Kidney epithelial cell (primary cell): ENCODE data around the gene TPCN2. TPM values are rescaled to one million over a fixed set of nuclear protein-coding genes. Genes with fewer than 3 reads are reported as not detected.

Experiments
- DNase-seq: peaks from one replicate; pipeline ENCODE4 v3.0.0-alpha.2; 2010; ENCODE audit warnings: low read depth
- H3K27me3 ChIP-seq: 2 replicates; pipeline ENCODE4 v1.6.0; 2011; ENCODE audit warnings: low read length; ENCODE audit not compliant: control insufficient read depth, insufficient read depth
- H3K36me3 ChIP-seq: 2 replicates; pipeline ENCODE4 v1.5.1; 2011; ENCODE audit warnings: low read length; ENCODE audit not compliant: control insufficient read depth, insufficient read depth
- H3K4me3 ChIP-seq: 2 replicates; pipeline ENCODE4 v1.5.1; 2011; ENCODE audit warnings: low read depth, mild to moderate bottlenecking, control low read depth, low read length
- total RNA-seq: library from RNA; depleted of rRNA; stranded (reverse); fragments of >200 nt; gene quantifications from 2 replicates; pipeline ENCODE4 v1.2.3, GENCODE V29; 2015
- TF ChIP-seq, protein P1 (sequence below): IDR thresholded peaks from 2 replicates; pipeline ENCODE4 v1.5.1; 2011; ENCODE audit warnings: mild to moderate bottlenecking, moderate library complexity, low read length, control low read depth, inconsistent platforms; ENCODE audit not compliant: insufficient read depth, poor library complexity, severe bottlenecking

Gene TPCN2
- total RNA-seq, 1 donor from 2014 or later: 8.9 TPM

DNA sequence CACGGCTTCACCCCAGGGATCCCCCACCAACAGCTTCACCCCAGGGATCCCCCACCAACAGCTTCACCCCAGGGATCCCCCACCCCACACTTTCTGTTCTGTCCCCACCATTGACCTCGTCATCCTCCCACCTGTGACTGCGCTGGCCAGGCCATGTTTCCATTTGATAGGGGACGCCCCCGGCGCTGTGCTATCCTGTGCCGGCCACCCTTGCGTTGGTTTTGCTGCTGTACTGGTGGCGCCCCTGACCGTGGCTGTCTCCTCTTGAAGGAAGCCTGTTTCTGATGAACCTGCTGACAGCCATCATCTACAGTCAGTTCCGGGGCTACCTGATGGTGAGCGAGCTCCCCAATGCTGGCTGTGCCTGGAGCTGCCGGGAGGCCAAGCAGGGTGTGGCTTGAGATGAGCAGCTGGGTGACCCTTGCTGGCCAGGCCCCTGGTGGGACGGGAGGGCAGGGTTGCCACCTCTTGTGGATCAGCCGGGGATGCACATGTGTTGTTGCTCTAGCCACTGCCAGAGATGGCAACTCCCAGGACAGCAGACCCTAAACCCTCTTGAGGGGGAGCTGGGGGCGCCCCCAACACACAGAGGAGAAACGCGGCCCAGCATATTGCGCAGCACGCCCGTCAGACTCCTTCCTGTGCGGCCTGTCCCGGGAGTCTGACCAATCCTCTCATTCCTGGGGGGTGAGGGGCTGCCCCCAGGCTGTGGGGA lies 22.5 kb downstream of the TPCN2 start:
- Histone ChIP-seq H3K4me3 (no peak overlapping the region), H3K36me3 (no peaks in the 10 kb centered on the region), H3K27me3 (no peaks in the 10 kb centered on the region)
- TF ChIP-seq, protein P1, sequence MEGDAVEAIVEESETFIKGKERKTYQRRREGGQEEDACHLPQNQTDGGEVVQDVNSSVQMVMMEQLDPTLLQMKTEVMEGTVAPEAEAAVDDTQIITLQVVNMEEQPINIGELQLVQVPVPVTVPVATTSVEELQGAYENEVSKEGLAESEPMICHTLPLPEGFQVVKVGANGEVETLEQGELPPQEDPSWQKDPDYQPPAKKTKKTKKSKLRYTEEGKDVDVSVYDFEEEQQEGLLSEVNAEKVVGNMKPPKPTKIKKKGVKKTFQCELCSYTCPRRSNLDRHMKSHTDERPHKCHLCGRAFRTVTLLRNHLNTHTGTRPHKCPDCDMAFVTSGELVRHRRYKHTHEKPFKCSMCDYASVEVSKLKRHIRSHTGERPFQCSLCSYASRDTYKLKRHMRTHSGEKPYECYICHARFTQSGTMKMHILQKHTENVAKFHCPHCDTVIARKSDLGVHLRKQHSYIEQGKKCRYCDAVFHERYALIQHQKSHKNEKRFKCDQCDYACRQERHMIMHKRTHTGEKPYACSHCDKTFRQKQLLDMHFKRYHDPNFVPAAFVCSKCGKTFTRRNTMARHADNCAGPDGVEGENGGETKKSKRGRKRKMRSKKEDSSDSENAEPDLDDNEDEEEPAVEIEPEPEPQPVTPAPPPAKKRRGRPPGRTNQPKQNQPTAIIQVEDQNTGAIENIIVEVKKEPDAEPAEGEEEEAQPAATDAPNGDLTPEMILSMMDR: no peak
- no peak for DNase-seq

DNA sequence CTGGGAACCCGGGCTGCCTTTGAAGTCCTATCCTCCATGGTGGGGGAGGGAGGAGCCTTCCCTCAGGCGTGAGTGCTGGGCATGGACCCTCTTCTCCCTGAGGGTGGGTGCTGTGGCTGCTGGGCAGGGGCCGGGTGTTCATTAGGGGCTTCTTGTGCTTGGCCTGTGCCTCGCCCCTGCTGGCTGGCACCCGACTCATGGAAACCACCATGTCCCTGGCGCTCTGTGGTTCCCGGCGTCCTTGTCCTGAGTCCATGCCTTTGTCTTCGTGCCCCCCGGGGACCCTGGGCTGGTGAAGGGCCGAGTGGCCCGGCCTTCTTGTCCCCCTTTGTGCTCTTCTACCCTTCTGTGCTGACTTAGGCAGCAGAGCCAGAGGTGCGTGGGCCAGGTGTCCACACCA lies 23.2 kb downstream of the TPCN2 start:
- H3K27me3 ChIP-seq: no peaks in the 10 kb centered on the region
- TF ChIP-seq, protein P1: no peak
- H3K4me3 ChIP-seq: no peak overlapping the region
- DNase-seq: no peak
- no peaks in the 10 kb centered on the region for H3K36me3 ChIP-seq

DNA sequence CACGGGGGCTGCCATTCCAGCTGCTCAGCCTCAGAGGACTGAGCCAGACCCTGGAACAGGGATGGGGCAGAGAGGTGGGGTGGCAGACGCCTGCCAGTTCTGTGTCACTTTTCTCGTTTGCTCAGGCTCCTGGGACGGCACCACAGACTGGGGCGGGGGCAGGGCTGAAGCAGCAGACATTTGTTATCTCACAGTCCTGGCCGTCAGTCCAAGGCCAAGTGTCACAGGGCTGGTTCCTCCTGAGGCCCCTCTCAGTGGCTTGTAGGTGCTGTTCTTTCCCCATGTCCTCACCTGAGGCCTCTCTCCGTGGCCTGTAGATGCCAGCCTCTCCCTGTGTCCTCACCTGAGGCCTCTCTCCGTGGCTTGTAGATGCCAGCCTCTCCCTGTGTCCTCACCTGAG lies 24.7 kb downstream of the TPCN2 start:
- no peak for DNase-seq
- Histone ChIP-seq H3K27me3 (no peaks in the 10 kb centered on the region), H3K4me3 (no peak overlapping the region), H3K36me3 (no peaks in the 10 kb centered on the region)
- TF ChIP-seq, protein P1: no peak

DNA sequence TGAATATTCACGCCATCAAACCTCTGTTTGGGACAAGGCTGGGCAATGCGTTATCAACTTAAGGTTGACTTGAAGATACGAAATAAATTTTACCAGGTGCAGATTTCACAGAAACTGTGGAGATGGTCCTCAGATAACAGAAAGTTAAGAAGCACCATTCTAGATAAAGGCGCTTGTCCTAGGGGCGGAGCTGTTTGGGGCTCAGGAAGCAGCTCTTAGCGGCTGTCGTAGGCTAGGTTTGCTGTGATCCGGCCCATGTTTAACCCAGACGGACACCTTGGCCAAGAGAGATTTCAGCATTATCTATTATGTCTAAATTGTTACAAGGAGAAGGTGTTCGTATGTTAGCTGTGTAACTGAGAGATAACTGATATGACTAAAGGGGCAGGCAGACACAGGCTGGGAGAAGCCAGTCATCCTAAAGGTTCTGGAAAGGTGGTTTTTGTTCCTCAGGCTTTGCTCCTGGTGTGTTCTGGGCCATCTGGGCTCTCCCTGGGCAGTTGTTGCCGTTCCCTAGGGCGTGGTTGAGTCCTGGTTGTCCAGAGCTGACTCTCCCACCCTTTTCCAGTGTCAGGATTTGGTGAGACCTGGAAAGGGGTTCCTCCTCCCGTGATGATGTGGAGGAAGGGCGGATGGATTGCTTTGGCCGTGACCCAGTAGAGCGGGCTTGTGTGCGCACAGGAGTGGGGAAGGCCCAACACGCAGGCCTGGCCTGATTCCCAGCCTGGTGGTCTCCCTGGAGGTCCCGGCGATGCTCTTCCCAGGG lies 25.8 kb downstream of the TPCN2 start:
- no peaks in the 10 kb centered on the region for H3K36me3 ChIP-seq
- H3K27me3 ChIP-seq: no peaks in the 10 kb centered on the region
- TF ChIP-seq, protein P1: no peak
- no peak for DNase-seq
- no peak overlapping the region for H3K4me3 ChIP-seq

DNA sequence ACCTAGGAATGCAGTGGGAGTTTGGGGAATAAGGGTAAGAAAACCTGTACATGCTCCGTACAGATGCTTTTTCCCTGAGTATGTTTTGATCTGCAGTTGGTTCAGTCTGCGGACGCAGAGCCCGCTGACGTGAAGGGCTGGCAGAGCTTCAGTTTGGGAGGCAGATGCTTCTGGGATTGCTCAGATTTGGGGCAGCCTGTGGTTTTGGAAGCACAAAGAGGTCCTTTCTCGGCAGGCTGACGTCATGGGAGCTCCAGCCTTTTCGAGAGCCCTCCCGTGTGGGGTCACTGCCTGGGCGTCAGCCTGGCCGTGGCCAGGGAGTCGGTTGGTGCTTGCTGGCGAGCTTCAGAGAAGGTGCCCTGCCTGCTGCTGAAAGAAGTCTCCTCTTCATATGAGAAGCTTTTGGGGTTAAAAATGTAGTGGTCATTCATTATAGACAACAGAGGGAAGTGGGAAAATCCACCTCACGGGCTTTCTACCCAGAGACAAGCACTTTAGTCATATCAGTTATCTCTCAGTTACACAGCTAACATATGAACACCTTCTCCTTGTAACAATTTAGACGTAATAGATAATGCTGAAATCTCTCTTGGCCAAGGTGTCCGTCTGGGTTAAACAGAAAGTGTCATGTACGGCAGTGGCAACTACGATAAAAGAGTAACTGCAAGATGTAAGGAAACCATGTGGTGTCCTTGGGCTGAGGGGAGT lies 26.8 kb downstream of the TPCN2 start:
- no peak overlapping the region for H3K4me3 ChIP-seq
- no peaks in the 10 kb centered on the region for H3K27me3 ChIP-seq
- no peaks in the 10 kb centered on the region for H3K36me3 ChIP-seq
- peak; percentile 57 for DNase-seq
- TF ChIP-seq, protein P1: no peak
